NB4 (cell line): Measurements from ENCODE around the gene PACS1.

Source experiments
- DNase-seq: peaks from one replicate; pipeline ENCODE4 v3.0.0; 2010; ENCODE audit warnings: low read depth
- H3K4me3 ChIP-seq: one replicate; pipeline ENCODE4 v1.5.1; 2011; ENCODE audit warnings: mild to moderate bottlenecking, low read depth, low read length, moderate library complexity
- MYC ChIP-seq: IDR thresholded peaks from 2 replicates; pipeline ENCODE4 v1.6.1; 2011; ENCODE audit warnings: low read depth, low read length
- POLR2A ChIP-seq: IDR thresholded peaks from 2 replicates; pipeline ENCODE4 v1.6.1; 2011; ENCODE audit warnings: mild to moderate bottlenecking; ENCODE audit not compliant: insufficient read length; ENCODE audit errors: extremely low read depth
- TF ChIP-seq, protein P1 (sequence below): IDR thresholded peaks from one replicate; pipeline ENCODE4 v1.5.1; 2012; ENCODE audit warnings: low read depth, low read length
- TF ChIP-seq, protein P2 (sequence below): IDR thresholded peaks from 2 replicates; pipeline ENCODE4 v1.6.1; 2011; ENCODE audit warnings: low read depth, low read length

Gene PACS1

DNA sequence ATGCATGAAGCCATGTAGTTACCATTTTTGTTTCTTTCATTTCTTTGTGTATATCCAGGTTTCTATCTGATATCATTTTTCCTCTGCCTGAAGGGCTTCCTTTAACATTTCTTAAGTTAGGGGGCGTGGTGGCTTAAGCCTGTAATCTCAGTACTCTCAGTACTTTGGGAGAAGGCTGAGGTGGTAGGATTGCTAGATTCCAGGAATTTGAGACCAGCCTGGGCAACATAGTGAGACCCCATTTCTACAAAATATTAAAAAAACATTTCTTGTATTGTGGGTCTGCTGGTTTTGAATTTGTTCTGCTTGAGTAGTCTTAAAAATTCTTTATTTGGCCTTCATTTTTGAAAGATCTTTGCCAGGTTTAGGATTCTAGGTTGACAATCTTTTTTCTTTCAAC lies 5.5 kb upstream of the PACS1 start:
- no peak overlapping the region for H3K4me3 ChIP-seq
- TF ChIP-seq, protein P1, sequence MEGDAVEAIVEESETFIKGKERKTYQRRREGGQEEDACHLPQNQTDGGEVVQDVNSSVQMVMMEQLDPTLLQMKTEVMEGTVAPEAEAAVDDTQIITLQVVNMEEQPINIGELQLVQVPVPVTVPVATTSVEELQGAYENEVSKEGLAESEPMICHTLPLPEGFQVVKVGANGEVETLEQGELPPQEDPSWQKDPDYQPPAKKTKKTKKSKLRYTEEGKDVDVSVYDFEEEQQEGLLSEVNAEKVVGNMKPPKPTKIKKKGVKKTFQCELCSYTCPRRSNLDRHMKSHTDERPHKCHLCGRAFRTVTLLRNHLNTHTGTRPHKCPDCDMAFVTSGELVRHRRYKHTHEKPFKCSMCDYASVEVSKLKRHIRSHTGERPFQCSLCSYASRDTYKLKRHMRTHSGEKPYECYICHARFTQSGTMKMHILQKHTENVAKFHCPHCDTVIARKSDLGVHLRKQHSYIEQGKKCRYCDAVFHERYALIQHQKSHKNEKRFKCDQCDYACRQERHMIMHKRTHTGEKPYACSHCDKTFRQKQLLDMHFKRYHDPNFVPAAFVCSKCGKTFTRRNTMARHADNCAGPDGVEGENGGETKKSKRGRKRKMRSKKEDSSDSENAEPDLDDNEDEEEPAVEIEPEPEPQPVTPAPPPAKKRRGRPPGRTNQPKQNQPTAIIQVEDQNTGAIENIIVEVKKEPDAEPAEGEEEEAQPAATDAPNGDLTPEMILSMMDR: no peak
- TF ChIP-seq, protein P2, sequence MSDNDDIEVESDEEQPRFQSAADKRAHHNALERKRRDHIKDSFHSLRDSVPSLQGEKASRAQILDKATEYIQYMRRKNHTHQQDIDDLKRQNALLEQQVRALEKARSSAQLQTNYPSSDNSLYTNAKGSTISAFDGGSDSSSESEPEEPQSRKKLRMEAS: no peak
- TF ChIP-seq POLR2A (no peak), MYC (no peak)
- no peak for DNase-seq

DNA sequence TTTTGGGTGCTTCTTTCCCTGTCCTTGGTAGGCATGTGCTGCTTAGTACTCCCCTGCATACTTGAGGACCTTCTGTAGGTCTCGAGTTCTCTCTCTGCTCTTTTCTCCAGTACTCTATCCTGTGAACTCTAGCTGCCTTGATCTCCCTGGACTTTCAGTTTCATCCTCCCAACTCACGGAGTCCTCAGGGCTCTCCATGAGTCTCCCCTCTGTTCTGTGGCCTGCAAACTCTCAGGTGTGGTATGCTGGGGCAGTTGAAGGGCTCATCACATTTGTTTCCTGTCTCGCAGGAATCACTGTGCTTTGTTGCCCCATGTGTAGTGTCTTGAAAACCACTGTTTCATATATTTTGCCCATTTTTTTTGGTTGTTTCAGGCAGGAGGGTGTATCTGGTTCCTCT lies 3.3 kb upstream of the PACS1 start:
- TF ChIP-seq POLR2A (no peak), MYC (no peak)
- TF ChIP-seq, protein P1: no peak
- DNase-seq: no peak
- no peak overlapping the region for H3K4me3 ChIP-seq

DNA sequence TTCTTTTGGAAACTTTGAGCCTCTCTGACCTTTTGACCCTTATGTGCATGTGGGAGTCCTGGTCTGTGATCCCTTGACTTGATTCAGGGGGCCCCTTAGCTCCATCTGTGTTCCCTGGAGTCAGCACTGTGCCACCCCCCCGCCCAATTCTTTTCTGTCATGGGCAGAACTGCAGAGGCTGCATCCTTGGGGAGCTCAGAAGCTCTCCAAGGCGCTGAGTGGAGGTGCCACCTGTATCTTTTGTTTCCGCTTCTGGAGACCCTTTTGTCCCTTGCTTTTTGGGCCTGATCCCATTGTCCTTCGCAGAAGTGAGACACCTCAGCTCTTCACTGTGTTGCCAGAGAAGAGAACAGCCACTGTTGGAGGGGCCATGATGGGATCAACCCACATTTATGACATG lies 2.4 kb upstream of the PACS1 start:
- TF ChIP-seq POLR2A: no peak
- TF ChIP-seq, protein P2: no peak
- TF ChIP-seq, protein P1: no peak
- TF ChIP-seq MYC: no peak
- H3K4me3 ChIP-seq: no peak overlapping the region
- DNase-seq: no peak

DNA sequence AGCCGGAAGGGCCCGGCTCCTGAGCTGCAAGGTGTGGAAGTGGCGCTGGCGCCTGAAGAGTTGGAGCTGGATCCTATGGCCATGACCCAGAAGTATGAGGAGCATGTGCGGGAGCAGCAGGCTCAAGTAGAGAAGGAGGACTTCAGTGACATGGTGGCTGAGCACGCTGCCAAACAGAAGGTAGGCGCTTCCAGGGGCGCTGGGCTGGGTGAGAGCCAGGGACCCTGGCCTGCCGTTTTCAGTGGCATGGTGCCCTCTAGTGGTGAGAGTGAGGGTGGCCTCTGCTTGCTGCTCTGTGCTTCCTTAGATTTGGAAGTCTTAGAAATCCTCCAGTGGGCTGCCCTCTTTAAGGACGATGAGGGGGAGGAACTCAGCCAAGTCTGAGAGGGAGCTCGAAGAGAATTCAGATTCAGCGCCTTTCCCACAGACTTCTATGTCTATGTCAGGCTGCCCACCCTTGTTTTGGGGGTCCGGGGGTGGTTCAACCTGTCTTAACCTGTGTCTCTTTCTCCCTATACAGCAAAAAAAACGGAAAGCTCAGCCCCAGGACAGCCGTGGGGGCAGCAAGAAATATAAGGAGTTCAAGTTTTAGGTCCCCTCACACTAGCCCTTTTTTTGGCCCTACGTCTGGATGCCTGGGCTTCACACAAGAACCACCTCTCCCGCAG lies 1.8 kb upstream of the PACS1 start:
- TF ChIP-seq, protein P1: peak; percentile 90
- TF ChIP-seq MYC: no peak
- no peak overlapping the region for H3K4me3 ChIP-seq
- DNase-seq: peak; percentile 82

DNA sequence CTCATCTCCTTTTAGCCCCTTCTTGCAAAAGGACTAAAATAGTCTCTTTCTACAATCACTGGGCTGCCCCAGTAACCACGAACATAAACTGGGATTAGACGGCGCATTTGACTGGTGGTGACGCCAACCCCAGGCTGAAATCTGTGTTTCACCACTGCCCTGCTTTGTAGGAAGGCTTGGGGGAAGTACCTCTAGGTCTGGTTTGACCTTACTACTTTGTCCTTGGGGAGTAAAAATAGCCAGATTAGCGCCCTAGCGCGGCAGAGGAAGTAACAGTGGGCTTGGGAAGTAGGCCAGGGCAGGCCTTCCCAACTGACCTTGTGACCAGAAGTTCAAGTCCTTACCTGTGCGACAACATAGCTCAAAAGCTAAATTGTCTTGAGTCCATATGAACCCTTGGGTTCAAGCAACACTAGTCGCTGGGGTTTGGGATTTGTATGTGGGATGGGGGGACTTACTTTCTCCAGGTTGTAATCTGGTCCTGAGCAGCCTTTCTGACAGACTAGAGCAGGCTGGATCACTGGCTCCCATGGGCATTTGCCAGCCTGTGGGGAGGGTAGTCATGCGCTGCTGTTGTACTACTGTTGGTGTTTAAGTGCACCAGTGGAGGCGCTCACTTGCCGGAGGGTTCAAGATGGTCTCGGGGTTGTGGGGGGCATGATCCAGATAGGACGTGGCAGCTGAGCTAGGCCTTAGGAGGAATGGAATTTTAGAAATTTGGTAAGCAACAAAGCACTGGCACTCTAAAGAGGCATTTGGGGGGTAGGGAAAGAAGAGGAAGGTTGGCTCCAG lies 953 bp upstream of the PACS1 start:
- TF ChIP-seq, protein P2: no peak
- no peak for TF ChIP-seq POLR2A
- TF ChIP-seq, protein P1: no peak
- no peak for TF ChIP-seq MYC
- peak overlapping the region; percentile 9 for H3K4me3 ChIP-seq
- DNase-seq: peak; percentile 61

DNA sequence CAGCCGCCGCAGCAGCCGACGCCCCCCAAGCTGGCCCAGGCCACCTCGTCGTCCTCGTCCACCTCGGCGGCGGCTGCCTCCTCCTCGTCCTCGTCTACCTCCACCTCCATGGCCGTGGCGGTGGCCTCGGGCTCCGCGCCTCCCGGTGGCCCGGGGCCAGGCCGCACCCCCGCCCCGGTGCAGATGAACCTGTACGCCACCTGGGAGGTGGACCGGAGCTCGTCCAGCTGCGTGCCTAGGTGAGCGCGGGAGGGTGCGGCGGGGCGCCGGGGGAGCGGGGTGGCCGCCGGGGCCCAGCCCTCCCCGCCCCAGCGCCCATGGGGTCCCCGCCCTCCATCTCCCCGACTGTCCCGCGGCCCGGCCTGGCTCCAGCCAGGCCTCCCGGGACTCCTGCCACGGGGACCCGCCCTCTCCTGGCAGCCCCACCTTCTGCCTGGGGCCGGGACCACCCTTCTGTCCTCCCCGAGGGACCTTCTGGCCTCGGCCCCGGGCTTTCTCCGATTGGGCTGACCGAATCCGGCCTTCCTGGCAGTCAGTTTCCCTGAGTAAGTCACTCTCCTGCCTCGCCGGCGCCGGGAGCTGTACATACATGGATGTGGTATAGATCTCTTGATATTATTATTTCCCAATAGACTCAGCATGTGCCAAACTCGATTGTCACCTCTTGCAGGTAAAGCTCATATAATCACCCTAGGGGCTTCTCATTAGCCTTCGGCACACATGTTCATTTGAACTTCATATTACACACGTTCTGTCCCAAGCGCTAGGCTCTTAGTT lies 720 bp downstream of the PACS1 start:
- TF ChIP-seq, protein P2: no peak
- TF ChIP-seq POLR2A: no peak
- TF ChIP-seq MYC: no peak
- TF ChIP-seq, protein P1: no peak
- peak overlapping the region; percentile 30 for H3K4me3 ChIP-seq
- DNase-seq: peak; percentile 25
